Osteocyte (in vitro differentiated cells): ENCODE results near the gene PPT1. TPM values are rescaled to one million over a fixed set of nuclear protein-coding genes. Genes with fewer than 3 reads are reported as not detected.

Source experiments
- DNase-seq: peaks from one replicate; pipeline ENCODE4 v3.0.0; 2021; ENCODE audit warnings: mixed read lengths; ENCODE audit not compliant: unreplicated experiment; ENCODE audit errors: extremely low spot score
- H3K27ac Mint-ChIP-seq: one replicate; pipeline ENCODE4 v1.8.0; 2021; ENCODE audit warnings: mild to moderate bottlenecking, mixed read lengths; ENCODE audit not compliant: unreplicated experiment
- H3K27me3 Mint-ChIP-seq: one replicate; pipeline ENCODE4 v1.8.0; 2021; ENCODE audit warnings: mixed read lengths; ENCODE audit not compliant: unreplicated experiment
- H3K36me3 Mint-ChIP-seq: one replicate; pipeline ENCODE4 v1.8.0; 2021; ENCODE audit warnings: mixed read lengths; ENCODE audit not compliant: unreplicated experiment
- H3K4me1 Mint-ChIP-seq: one replicate; pipeline ENCODE4 v1.8.0; 2021; ENCODE audit warnings: mixed read lengths; ENCODE audit not compliant: unreplicated experiment
- H3K4me3 Mint-ChIP-seq: one replicate; pipeline ENCODE4 v1.8.0; 2021; ENCODE audit warnings: mild to moderate bottlenecking, moderate library complexity, mixed read lengths; ENCODE audit not compliant: unreplicated experiment
- H3K9me3 Mint-ChIP-seq: one replicate; pipeline ENCODE4 v1.8.0; 2021; ENCODE audit warnings: mixed read lengths; ENCODE audit not compliant: unreplicated experiment
- CTCF ChIP-seq: fragments of 200-600 bp; sonication (generic); IDR thresholded peaks from 2 replicates; pipeline ENCODE4 v1.5.0; 2021; ENCODE audit warnings: antibody characterized with exemption, mild to moderate bottlenecking, moderate library complexity
- total RNA-seq: library from RNA; stranded (reverse); gene quantifications from 2 replicates; pipeline ENCODE4 v1.2.1, GENCODE V29; 2021

Gene PPT1
- total RNA-seq, 1 donor from 2014 or later, result 62.6 TPM

GRCh38 chr1:40041466-40041838, 55.6 kb downstream of the PPT1 start:
- Mint-ChIP-seq H3K27me3 (no peaks in the 10 kb centered on the region), H3K36me3 (peaks cover 10% of the 10 kb centered on the region), H3K27ac (peak overlapping the region; percentile 100), H3K4me1 (peaks cover 57% of the 10 kb centered on the region), H3K9me3 (no peaks in the 10 kb centered on the region), H3K4me3 (peak overlapping the region; percentile 98)
- no peak for DNase-seq
- no peak for TF ChIP-seq CTCF

DNA sequence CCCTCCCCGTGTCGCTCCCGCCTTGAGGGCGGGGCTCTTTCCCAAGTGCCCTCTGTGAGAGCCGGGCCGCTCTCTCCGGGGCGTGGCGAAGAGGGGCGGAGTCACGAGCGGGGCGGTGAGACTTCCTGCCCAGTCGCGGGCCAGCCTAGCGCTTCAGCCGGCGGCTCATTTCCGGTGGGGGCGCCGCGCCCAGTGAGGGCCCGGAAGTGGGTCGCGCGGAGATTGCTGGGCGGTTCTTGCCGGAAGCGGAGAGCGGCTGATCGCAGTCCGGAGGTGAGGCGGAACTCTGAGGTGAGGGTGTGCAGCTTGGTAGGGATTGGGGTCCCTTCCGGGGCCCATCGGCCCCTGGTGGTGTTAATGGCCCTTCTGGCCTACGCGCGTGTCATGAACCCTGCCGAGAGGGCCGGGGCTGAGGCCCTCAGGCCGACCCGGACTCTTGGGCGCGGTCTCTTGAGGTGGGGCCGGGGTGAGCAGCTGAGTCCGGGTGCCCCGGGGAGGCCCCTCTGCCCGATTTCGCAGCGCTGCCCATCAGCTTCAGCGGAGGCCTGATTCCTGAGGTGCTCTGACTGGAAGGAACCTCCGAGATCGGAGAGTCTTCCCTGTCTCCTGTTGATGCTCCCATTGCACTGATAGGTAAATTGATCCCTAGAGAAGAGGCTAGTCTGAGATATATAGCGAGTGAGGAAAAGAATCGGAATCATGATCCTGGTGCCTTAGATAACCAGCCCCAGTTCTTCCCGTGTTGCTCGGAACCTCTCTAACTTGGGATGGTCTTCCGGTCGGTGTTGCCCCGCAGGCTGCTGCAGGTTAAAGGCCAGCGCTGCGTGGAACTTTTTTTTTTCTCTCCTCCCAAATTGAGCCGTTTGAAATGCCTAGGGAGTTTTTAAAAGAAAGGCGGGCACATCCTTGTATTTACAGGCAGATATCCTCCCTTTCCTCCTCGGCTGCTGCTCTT, 56.3 kb downstream of the PPT1 start, which contains the start of gene CAP1:
CAP1 (plus strand) TSS at position 219 of the 955 bp plus-strand sequence. CDS start 18,618 bp downstream, outside the sequence.
- TF ChIP-seq CTCF, result no peak
- H3K27ac Mint-ChIP-seq, result peak within 1 kb of the TSS; percentile 100
- DNase-seq, result peak; percentile 100
- peaks cover 9% of the 10 kb centered on the region for H3K36me3 Mint-ChIP-seq
- H3K4me3 Mint-ChIP-seq, result peak within 1 kb of the TSS; percentile 98
- no peaks in the 10 kb centered on the region for H3K9me3 Mint-ChIP-seq
- H3K27me3 Mint-ChIP-seq, result no peaks in the 10 kb centered on the region
- peaks cover 51% of the 10 kb centered on the region for H3K4me1 Mint-ChIP-seq

DNA sequence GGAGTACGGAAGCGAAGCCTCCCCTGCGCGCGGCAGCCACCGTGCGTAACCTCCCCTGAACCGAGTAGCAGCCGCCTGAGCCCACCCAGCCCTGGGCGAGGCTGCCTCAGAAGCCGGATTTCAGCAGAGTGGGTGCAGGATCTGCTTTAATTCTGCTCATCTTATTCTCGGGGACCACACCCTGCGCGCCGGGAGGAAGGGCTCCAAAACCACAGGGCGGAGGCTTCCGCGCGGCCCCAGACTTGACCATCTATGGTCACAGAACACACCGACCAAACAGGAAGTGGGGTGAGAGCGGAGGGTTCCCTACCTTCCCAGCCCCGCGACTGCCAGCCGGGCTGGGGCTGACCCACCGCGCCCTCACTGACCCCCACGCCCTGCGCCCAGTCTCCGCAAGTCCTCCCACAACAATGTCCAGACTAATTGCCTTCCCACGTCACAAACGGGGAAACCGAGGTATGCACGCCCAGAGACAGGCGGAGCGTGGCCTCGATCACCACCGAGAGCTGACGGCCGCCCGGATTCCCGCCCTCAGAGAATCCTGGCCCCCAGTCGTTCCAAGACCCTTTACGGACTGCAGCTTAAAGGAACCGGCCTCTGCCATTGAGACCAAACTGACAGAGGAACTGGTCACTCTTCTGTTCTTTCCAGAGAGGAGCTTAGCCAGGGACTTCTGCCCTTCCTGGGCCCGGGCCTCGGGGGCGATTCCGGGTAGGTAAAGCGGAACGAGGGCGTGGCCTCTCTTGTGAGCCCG, 57.1 kb downstream of the PPT1 start:
- H3K27ac Mint-ChIP-seq, result peak overlapping the region; percentile 100
- H3K4me3 Mint-ChIP-seq, result peak overlapping the region; percentile 98
- no peaks in the 10 kb centered on the region for H3K27me3 Mint-ChIP-seq
- H3K36me3 Mint-ChIP-seq, result peaks cover 9% of the 10 kb centered on the region
- no peaks in the 10 kb centered on the region for H3K9me3 Mint-ChIP-seq
- DNase-seq, result peak; percentile 89
- TF ChIP-seq CTCF, result no peak
- H3K4me1 Mint-ChIP-seq, result peaks cover 49% of the 10 kb centered on the region

GRCh38 chr1:40039245-40039756, 57.8 kb downstream of the PPT1 start:
- Mint-ChIP-seq H3K9me3 (no peaks in the 10 kb centered on the region), H3K27ac (peak overlapping the region; percentile 100), H3K36me3 (peaks cover 9% of the 10 kb centered on the region), H3K27me3 (no peaks in the 10 kb centered on the region), H3K4me3 (peak overlapping the region; percentile 98), H3K4me1 (peaks cover 44% of the 10 kb centered on the region)
- no peak for DNase-seq
- peak; percentile 36 for TF ChIP-seq CTCF
